ENCODE measurements around the gene KAT14. TPM values are rescaled to one million over a fixed set of nuclear protein-coding genes. Genes with fewer than 3 reads are reported as not detected.
"Not testable (repeated sequence)": the region's sequence is repeated elsewhere in the genome, so short reads cannot be mapped to it uniquely, and the experiment has no call there.

Gene KAT14
- total RNA-seq, 1 donor from 2014 or later: 8.9 TPM

- no peak for DNase-seq (ENCODE audit: extremely low read depth, low read depth, low spot score)
Observed at GRCh38 chr20:18144541-18145099, 7.0 kb downstream of the KAT14 start.

- no peak for DNase-seq (ENCODE audit: extremely low read depth, low read depth, low spot score)
Observed at GRCh38 chr20:18154342-18154741, 16.7 kb downstream of the KAT14 start.

DNA sequence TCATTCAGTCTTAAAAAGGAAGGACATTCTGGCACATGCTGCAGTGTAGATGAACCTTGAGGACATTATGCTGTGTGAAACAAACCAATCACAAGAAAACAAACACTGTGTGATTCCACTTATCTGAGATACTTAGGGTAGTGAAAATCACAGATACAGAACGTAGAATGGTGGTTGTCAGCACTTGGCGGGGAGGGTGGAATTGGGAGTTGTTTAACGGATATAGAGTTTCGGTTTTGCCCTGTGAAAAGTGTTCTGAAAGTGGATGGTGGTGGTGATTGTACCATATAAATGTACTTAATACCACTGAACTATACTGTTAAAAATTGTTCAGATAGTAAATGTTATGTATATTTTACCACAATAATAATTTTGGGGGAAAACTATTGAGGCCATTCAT, 18.4 kb downstream of the KAT14 start:
- no peak for DNase-seq (ENCODE audit: extremely low read depth, low read depth, low spot score)

GRCh38 chr20:18164356-18164755, 26.7 kb downstream of the KAT14 start:
- DNase-seq (ENCODE audit: extremely low read depth, low read depth, low spot score): no peak

DNA sequence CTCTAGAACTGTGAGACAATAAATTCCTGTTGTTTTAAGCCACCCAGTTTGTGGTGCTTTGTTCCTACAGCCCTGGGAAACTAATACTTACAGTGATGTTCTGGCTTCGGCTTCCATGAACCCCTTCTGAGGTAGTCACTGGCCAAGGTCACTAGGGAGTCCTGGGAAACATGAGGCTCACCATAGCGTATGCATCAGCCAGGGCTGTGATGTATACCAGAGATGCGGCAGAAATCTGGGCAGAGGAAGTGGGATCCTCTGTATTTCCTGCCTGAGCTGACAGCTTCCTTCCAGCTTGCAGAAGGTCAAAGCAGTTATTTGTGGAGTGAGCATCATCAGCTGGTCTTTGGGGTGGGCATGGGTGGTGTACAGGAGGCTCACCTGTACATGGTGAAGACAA, 27.9 kb downstream of the KAT14 start:
- no peak for DNase-seq (ENCODE audit: extremely low read depth, low read depth, low spot score)

DNA sequence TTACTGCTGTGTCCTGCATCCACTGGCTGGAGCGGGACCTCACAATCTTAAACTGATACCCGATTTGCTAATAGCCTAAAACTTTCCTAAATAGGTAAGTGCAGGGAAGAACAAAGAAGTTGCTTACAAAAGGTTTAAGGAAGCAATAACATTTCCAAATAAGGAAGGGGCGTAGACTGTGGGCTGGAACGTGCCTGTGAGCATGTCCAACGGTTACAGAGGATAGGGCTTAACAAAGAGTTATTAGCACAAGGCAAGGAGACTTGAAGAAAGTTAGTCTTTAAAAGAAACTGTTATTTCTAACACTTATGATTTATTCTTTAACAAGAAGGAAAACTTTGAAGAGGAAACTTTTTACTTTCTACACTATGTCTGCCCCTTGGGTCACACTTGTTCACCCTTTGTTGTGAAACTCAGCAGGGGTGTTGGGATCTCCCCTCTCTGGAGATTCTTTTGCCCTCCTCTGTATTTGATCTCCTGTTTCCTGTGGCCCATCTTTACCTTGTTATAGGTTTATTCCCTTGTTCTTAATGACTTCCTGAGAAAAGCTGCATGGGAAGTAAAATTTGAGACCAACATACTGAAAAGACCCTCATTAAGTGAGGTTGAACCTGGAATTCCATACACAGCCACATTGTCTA, 28.7 kb downstream of the KAT14 start:
- DNase-seq (ENCODE audit: extremely low read depth, low read depth, low spot score): no peak

- DNase-seq (ENCODE audit: extremely low read depth, low read depth, low spot score): no peak
Observed at GRCh38 chr20:18166950-18167349, 29.3 kb downstream of the KAT14 start.

DNA sequence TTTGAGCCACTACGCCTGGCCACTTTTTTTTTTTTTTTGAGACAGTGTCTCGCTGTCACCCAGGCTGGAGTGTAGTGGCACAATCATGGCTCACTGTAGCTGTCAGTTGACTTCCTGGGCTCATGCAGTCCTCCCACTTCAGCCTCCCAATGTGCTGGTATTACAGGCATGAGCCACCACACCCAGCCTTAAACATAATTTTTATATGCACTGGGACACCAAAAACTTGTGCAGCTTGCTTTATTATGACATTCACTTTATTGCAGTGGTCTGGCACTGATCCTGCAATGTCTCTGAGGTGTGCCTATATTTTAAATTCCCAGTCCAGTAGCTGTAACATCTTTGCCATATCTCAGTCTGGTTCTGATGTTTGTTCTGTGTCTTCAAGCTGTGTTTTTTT, 34.7 kb downstream of the KAT14 start:
- DNase-seq (ENCODE audit: extremely low read depth, low read depth, low spot score): no peak

DNA sequence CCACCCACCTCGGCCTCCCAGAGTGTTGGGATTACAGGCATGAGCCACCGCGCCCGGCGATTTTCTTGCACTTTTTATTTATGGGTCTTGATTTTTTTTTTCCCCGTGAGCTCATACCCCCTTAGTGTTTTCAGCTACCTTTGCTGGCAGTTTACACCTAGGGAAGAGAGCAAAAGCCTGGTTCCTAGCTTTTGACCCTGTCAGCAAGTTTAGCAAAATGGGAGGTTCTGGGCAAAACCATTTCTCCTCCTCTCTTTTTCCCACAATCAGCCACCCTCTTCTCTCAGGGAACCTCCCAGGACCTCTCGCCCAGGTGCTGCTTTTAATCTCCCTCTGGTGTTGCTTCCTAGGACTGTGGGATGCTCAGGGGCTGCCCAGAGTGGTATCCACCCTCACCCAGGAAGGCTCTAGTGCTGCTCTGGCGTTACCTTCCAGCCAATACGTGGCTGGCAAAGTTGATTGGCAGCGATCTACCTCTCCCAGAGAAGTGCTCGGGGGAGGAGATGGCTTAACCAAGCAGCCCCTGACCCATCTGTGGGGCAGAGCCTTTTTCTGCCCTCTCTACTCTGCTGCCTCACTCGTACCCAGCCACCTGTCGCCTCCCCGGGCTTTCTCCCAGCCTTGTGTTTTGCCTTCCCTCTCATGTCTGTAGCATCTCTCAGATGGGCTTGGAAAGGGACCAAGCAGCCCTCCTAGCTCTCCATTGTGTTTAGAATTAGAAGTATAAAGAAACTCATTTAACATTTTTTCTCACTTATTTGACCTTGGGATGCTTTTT, 37.4 kb downstream of the KAT14 start:
- no peak for DNase-seq (ENCODE audit: extremely low read depth, low read depth, low spot score)

DNA sequence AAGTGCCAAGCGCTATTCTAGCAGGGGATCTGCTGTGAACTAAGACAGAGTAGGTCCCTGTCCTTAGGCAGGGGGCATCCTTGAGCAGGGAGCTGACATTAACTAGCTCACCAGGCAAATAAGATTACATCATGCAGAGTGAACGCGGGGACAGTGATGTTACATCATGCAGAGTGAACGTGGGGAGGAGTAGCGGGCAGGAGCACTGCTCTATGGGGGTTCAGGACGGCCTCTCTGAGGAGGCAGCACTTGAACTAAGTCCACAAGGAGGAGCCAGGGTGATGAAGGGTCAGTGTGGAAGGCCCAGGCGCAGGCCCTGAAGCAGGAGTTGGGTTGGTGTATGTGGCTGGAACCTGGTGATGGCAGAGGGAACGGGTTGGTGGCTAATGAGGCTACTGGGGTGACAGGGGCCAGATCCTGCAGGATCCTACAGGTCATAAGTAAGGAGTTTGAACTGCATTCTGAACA, 38.7 kb downstream of the KAT14 start:
- DNase-seq (ENCODE audit: extremely low read depth, low read depth, low spot score): no peak

GRCh38 chr20:18180366-18180765, 42.7 kb downstream of the KAT14 start:
- DNase-seq (ENCODE audit: extremely low read depth, low read depth, low spot score): not testable (repeated sequence)

- DNase-seq (ENCODE audit: extremely low read depth, low read depth, low spot score): no peak
Observed at GRCh38 chr20:18180815-18181214, 43.2 kb downstream of the KAT14 start.

- no peak for DNase-seq (ENCODE audit: extremely low read depth, low read depth, low spot score)
Observed at GRCh38 chr20:18187020-18187419, 49.4 kb downstream of the KAT14 start.

- DNase-seq (ENCODE audit: extremely low read depth, low read depth, low spot score): no peak
Observed at GRCh38 chr20:18188434-18188833, 50.8 kb downstream of the KAT14 start.

DNA sequence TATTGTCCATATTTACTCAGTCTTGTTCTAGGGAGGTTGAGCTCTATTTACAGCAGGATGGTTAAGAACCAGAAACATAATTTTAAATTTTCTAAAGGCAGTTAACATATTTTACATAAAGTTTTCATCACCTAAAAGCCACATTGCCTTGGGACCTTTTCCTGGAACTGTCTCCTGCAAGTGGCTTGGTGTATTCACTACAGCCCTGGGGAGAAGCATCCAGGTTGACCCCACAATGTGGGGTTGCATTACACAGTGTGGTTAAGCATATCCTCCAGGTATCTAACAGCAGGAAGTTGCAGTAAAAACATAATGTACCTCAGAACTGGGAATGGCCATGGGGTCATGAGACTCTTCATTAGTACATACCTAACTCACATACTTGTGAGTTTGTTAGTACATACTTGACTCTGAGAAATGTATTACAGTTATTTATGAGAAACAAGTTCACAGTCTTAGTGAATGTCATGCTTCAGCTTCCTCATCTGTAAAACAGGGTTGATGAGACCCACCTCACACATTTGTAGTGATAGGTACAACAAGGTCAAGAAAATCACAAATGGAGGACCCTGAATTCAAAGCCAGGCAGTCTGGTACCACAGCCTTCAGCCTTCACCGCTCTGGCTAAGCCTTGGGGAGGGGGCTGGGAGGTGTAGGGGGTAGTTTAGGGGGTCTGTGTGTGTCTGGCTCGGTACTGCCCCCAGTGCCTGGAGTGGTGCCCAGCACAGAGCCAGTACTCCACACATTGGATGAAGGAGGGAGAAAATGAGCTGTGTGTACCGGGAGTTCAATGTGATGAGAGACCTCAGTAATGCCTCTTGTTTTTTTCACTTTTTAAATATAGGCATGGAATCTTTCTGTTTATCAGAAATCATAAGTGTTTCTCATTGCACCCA, 52.9 kb downstream of the KAT14 start:
- DNase-seq (ENCODE audit: extremely low read depth, low read depth, low spot score): no peak

DNA sequence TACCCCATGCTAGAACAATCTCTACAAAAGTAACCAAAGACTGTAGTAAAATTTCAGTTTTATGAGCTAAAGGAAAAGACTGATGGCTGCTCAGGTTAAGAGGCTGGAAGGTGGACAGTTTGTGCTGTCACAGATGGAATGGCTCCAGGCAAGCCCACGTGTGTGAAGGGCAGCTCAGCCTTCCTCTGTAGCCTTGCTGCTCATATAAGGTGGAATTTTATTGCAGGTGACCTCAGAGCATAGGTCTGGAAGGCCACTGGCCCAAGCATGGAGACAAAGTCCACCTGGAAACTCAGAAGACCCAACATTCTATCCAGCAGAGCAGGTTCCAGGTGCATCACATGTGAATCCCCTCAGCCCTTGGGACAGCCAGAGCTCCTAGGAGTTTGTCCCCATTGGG, 53.6 kb downstream of the KAT14 start:
- DNase-seq (ENCODE audit: extremely low read depth, low read depth, low spot score): no peak

DNA sequence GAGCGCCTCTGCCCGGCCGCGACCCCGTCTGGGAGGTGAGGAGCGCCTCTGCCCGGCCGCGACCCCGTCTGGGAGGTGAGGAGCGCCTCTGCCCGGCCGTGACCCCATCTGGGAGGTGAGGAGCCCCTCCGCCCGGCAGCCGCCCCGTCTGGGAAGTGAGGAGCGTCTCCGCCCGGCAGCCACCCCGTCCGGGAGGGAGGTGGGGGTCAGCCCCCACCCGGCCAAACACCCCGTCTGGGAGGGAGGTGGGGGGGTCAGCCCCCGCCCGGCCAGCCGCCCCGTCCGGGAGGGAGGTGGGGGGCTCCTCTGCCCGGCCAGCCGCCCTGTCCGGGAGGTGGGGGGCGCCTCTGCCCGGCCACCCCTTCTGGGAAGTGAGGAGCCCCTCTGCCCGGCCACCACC, 56.8 kb downstream of the KAT14 start:
- DNase-seq (ENCODE audit: extremely low read depth, low read depth, low spot score): not testable (repeated sequence)

DNA sequence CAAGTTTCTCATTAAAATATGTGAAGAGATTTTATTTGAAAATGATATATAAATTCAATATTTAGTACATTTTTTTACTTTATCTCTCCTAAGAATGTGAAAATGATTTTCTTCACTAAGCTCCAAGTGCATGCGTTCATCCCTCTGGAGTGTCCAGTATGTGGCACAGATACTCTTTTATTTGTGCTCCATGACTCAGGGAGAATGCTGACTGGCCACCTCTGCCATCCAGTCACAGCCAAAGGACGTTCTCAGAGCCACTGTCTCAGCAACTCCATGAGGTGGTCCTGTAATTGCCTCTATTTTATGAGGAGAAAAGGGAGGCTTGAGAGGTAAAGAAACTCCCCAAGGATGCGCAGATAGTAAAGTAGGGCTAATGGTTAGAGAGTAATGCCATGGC, 58.3 kb downstream of the KAT14 start:
- no peak for DNase-seq (ENCODE audit: extremely low read depth, low read depth, low spot score)

DNA sequence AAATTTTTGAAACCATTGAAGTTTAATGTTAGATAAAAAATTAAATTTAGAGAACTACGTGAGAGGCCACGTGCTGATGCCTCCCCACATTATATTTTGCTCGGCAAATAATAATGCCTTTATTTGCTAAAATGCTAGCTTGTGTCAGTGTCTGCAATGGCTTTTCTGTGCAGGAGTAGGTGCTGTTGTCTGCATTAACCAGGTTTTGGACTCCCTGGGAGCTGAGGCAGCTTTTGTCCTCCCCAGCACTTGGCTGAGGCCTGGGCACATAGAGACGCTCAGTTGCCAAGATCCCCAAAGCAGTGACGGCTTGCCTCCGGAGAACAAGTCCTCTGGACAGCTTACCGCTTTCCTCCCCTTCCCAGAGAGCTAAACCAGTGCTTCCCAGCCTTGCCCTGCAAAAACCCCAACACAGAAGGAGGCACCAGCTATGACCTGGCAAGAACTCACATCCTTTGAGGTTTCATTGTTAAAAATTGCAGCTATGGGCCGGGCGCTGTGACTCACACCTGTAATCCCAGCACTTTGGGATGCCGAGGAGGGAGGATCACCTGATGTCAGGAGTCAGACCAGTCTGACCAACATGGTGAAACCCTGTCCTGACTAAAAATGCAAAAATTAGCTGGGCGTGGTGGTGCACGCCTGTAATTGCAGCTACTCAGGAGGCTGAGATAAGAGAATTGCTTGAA, 59.9 kb downstream of the KAT14 start:
- DNase-seq (ENCODE audit: extremely low read depth, low read depth, low spot score): no peak

- no peak for DNase-seq (ENCODE audit: extremely low read depth, low read depth, low spot score)
Observed at GRCh38 chr20:18202966-18203365, 65.3 kb downstream of the KAT14 start.
